ENCODE data around the gene UBAC2. TPM values are rescaled to one million over a fixed set of nuclear protein-coding genes. Genes with fewer than 3 reads are reported as not detected.

The UBAC2 gene
- total and polyA plus RNA-seq, 2 of the 8 experiments (the other 6 are each of a cell fraction or from before 2014, with no cell fraction given): 75.9 to 76.9 TPM

GRCh38 chr13:99313941-99314340, 113.3 kb downstream of the UBAC2 start:
- no peak overlapping the region for H2AK5ac ChIP-seq (ENCODE audit: low read depth, low read length)
- POLR2A ChIA-PET (ENCODE audit: partially characterized antibody): no interaction called here
- H3K4me2 ChIP-seq (ENCODE audit: insufficient read depth in 1 of 2, low read depth in 2 of 2, low read length in 2 of 2): no peak overlapping the region
- no peak overlapping the region for H3K27ac ChIP-seq (ENCODE audit: low read depth, low read length)
- H3K4me1 ChIP-seq (replicated peaks in 1 of 4; ENCODE audit: control insufficient read depth in 3 of 4, insufficient read depth in 4 of 4, low read length in 3 of 4): peaks cover 0 to 3% (median 0%) of the 10 kb centered on the region in 4 experiments; a peak in 1 of 7 replicates
- peaks cover 4 to 5% of the 10 kb centered on the region in 2 experiments for H4K20me1 ChIP-seq (replicated peaks in 1 of 2; ENCODE audit: control insufficient read depth in 1 of 2, insufficient read depth in 2 of 2, low read length in 2 of 2)
- H3K56ac ChIP-seq (replicated peaks; ENCODE audit: insufficient read length, low read depth, low read length): no peak overlapping the region
- H2AFZ ChIP-seq (ENCODE audit: low read length): no peak overlapping the region
- CTCF ChIA-PET (ENCODE audit: partially characterized antibody): interaction anchor here (0.6 to 0.7 kb wide), 3 partner anchors 121 to 699 kb away, joined by 3 to 5 read pairs (median 4); no protein-coding TSS in a partner anchor
- H3K18ac ChIP-seq (ENCODE audit: extremely low read depth, low read length): no peak overlapping the region
- H3K79me1 ChIP-seq (ENCODE audit: low read depth, low read length): no peaks in the 10 kb centered on the region; the same call in 1 of the 2 replicates
- H2BK15ac ChIP-seq (ENCODE audit: low read length): no peak overlapping the region
- no peak overlapping the region for H2BK12ac ChIP-seq (ENCODE audit: low read depth, low read length)
- H3K23me2 ChIP-seq (ENCODE audit: low read depth, low read length): no peaks in the 10 kb centered on the region
- H3K23ac ChIP-seq (ENCODE audit: insufficient read length): no peak overlapping the region
- no peaks in the 10 kb centered on the region for H3K27me3 ChIP-seq (replicated peaks in 1 of 4; ENCODE audit: control insufficient read depth in 3 of 4, extremely low read depth in 1 of 4, insufficient read depth in 3 of 4, low read length in 3 of 4)
- no peaks in the 10 kb centered on the region for H3K79me2 ChIP-seq (ENCODE audit: control insufficient read depth in 1 of 2, insufficient read depth in 2 of 2, low read length in 2 of 2)
- no peaks in the 10 kb centered on the region; a peak in 1 of 8 replicates for H3K36me3 ChIP-seq (ENCODE audit: control insufficient read depth in 2 of 4, insufficient read depth in 4 of 4, low read length in 3 of 4)
- no peaks in the 10 kb centered on the region for H3K9me3 ChIP-seq (ENCODE audit: insufficient read depth in 2 of 2, low read depth in 1 of 2, low read length in 1 of 2)
- no peak overlapping the region for H3K4me3 ChIP-seq (ENCODE audit: extremely low read depth in 1 of 4, insufficient read depth in 2 of 4, low read depth in 3 of 4, low read length in 4 of 4)
- 96% methylated on average over 1 of the region's 1 CpG; no CpG with 5 or more reads in 1 of the 2 experiments for WGBS, 2 experiments (ENCODE audit: extremely low coverage in 1 of 2, insufficient coverage in 1 of 2, insufficient read length in 1 of 2, insufficient replicate concordance in 2 of 2, low coverage in 1 of 2, low lambda C conversion rate in 2 of 2, missing lambda C conversion rate in 1 of 2)
- H3K14ac ChIP-seq (ENCODE audit: insufficient read length): no peak overlapping the region
- DNase-seq (ENCODE audit: low read depth in 1 of 2, low spot score in 2 of 2) (no peak), FAIRE-seq (no peak)
- H4K5ac ChIP-seq (ENCODE audit: insufficient read length, low read depth, low read length): no peak overlapping the region
- peak overlapping the region in 1 of 4 experiments; percentile 13; a peak in 1 of 7 replicates for H3K9ac ChIP-seq (replicated peaks in 1 of 4; ENCODE audit: extremely low read depth in 1 of 4, low read depth in 3 of 4, low read length in 3 of 4)
- no peak overlapping the region for H4K8ac ChIP-seq (ENCODE audit: extremely low read depth, insufficient read depth, low read length)
- no peak overlapping the region for H2BK5ac ChIP-seq (ENCODE audit: low read depth, low read length)
- no peak overlapping the region for H3K4ac ChIP-seq (replicated peaks; ENCODE audit: insufficient read length, low read depth, low read length)
- no peak overlapping the region for H2BK20ac ChIP-seq (ENCODE audit: low read length)
- H2BK120ac ChIP-seq (replicated peaks; ENCODE audit: low read depth, low read length): no peak overlapping the region
- H4K91ac ChIP-seq (replicated peaks; ENCODE audit: insufficient read length, low read length): no peak overlapping the region
- TF ChIP-seq CHD1 (IDR thresholded peaks at IDR 0.05; ENCODE audit: low read depth, low read length): no peak
- no peak for TF ChIP-seq EGR1 (IDR thresholded peaks at IDR 0.05; ENCODE audit: borderline replicate concordance, low read depth, low read length)
- no peak for TF ChIP-seq TCF12 (IDR thresholded peaks at IDR 0.05; ENCODE audit: low read depth, low read length)
- TF ChIP-seq TBP (IDR thresholded peaks at IDR 0.05; ENCODE audit: low read depth, low read length): no peak
- TF ChIP-seq USF2 (IDR thresholded peaks at IDR 0.05; ENCODE audit: low read length): no peak
- TF ChIP-seq KDM1A (IDR thresholded peaks at IDR 0.05; ENCODE audit: borderline replicate concordance, low read length): no peak
- TF ChIP-seq RXRA (IDR thresholded peaks at IDR 0.05; ENCODE audit: insufficient read depth, low read depth, low read length): no peak
- no peak for TF ChIP-seq SRF (IDR thresholded peaks at IDR 0.05; ENCODE audit: low read depth, low read length)
- TF ChIP-seq SAP30 (IDR thresholded peaks at IDR 0.05; ENCODE audit: insufficient read depth, insufficient replicate concordance, low read length): no peak
- no peak for TF ChIP-seq SP4 (IDR thresholded peaks at IDR 0.05; ENCODE audit: low read length)
- no peak for TF ChIP-seq POU5F1 (IDR thresholded peaks at IDR 0.05; ENCODE audit: low read depth, low read length)
- TF ChIP-seq TAF7 (optimal IDR thresholded peaks at IDR 0.05; ENCODE audit: borderline replicate concordance, low read depth, low read length): no peak
- TF ChIP-seq CREB1 (IDR thresholded peaks at IDR 0.05): no peak
- no peak for TF ChIP-seq CBX5 (IDR thresholded peaks at IDR 0.05; ENCODE audit: low read depth, low read length)
- no peak for TF ChIP-seq NRF1 (IDR thresholded peaks at IDR 0.05; ENCODE audit: low read depth, low read length)
